ENCODE data around the gene DCAF6.

Gene DCAF6

DNA sequence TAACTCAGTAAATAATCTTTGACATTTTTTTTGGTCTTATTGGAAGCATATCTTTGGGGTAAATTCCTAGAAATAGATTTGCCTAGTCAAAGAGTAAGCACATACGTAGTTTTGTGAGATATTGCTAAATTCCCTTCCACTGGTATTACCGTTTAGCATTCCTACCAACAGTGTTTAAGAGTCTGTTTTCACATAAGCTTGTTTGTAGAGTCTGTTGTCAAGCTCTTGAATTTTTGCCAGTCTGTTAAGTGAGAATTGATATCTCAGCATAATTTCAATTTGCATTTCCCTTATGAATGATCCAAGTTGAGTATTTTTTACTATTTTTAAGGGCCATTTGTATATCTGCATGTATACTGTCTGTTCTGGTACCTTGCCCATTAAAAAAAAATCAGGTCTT, 37.3 kb downstream of the DCAF6 start:
- DNase-seq: peak; percentile 25

DNA sequence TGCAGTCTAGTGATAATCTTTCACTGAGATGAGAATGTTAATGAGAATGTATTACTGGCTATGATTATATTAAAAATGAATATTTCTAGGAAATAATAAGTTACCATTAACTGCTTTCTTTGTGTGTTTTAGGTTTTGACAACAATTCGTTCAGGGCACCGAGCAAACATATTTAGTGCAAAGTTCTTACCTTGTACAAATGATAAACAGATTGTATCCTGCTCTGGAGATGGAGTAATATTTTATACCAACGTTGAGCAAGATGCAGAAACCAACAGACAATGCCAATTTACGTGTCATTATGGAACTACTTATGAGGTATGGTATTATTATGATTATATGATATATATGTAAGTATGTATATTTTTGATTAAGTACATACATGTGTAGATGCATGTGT, 38.2 kb downstream of the DCAF6 start:
- no peak for DNase-seq

- DNase-seq: no peak
Observed at GRCh38 chr1:167977245-167977644, 40.8 kb downstream of the DCAF6 start.

GRCh38 chr1:167981933-167982332, 45.5 kb downstream of the DCAF6 start:
- DNase-seq: no peak

DNA sequence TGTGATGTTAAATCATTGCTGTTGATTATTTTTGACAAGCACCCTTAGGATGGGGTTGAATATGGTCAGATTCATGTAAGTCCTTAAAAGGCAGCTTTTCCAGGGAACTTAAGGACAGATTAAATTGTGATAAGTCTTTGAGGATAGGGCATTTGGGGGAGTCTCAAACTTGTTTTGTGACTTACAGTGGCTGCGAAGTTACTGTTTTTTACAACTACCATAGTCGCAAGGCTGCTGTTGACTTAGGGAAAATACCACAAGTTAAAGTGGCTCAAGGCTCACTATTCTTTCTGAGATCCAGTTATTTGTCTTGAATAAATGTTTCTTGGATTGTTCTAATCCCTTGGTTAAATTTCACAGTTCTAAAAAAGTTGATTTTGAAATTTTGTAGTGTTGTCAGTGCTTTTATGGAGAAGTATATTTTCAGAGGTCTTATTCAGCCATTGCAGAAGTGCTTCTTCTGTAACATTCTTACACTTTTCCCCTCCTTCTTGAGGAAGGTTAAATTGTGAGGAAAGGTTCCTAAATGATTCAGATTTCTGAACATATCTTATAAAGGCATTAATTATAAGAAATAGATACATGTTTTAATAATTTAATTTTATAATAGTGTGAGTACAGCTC, 47.4 kb downstream of the DCAF6 start:
- DNase-seq: no peak

DNA sequence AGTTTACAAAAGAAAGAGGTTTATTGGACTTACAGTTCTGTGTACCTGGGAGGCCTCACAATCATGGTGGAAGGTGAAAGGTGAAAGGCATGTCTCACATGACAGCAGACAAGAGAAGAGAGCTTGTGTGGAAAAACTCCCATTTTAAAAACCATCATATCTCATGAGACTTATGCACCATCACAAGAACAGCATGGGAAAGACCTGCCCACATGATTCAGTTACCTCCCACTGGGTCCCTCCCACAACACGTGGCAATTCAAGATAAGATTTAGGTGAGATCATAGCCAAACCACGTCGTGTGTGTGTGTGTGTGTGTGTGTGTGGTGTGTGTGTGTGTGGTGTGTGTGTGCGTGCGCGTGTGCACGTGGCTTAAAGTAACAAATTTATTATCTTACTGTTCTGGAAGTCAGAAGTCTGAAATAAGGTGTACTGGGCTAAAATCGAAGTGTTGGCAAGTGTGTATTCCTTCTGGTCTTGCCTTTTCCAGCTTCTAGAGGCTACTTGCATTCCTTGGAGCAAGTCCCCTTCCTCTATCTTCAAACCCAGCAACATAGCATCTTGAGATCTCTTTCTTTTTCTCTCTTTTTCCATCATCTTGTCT, 48.5 kb downstream of the DCAF6 start:
- peak; percentile 85 for DNase-seq

DNA sequence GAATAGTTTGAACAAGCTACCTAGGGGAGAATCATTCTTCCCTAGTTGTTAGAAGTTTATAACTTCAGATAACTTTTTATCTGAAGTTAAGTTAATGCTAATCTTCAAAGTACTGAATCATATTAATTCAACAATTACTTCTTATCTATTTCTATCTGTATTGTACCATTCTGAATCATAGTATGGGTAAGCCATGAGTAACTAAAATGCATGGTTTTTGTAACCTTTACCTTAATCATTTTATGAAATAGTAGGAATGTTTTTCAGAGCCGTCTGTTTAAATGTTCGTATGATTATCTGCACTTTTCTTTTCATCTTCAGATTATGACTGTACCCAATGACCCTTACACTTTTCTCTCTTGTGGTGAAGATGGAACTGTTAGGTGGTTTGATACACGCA, 50.7 kb downstream of the DCAF6 start:
- DNase-seq: no peak

- peak; percentile 91 for DNase-seq
Observed at GRCh38 chr1:167991546-167991945, 55.1 kb downstream of the DCAF6 start.

GRCh38 chr1:167993720-167994119, 57.2 kb downstream of the DCAF6 start:
- no peak for DNase-seq

DNA sequence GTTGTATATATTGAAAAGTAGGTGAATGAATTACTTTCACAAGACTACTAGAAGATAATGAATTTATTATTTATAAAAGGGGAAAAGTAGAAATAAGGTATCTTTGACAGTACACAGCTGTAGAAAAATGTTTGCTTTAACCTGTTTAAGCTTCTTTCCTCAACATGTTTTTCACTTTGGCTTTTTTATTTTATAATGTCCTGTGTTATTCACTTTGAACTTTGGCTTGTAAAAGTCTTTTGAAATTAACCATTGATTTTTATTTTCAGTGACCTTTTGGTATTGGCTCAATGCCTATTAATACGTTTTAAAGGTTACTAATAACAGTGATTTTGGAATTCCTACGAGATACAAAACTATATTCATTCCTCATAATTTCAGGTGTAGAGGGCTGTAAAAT, 58.1 kb downstream of the DCAF6 start:
- no peak for DNase-seq

GRCh38 chr1:167995038-167995437, 58.6 kb downstream of the DCAF6 start:
- no peak for DNase-seq

- no peak for DNase-seq
Observed at GRCh38 chr1:167996266-167996665, 59.8 kb downstream of the DCAF6 start.

- DNase-seq: no peak
Observed at GRCh38 chr1:167997037-167997575, 60.6 kb downstream of the DCAF6 start.

DNA sequence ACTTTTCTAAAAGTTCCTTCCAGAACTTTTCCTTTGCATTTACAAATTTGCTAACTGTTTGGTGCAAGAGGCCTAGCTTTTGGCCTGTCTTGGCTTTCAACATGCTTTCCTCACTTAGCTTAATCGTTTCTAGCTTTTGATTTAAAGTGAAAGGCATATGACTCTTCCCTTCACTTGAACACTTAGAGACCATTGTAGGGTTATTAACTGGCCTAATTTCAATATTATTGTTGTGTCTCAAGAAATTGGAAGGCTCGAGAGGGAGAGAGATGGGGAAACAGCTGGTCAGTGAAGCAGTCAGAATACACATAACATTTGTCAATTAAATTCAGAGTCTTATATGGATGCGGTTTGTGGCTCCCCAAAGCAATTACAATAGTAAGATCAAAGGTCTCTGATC, 63.4 kb downstream of the DCAF6 start:
- DNase-seq: no peak

GRCh38 chr1:168000656-168001055, 64.2 kb downstream of the DCAF6 start:
- DNase-seq: no peak

- no peak for DNase-seq
Observed at GRCh38 chr1:168001213-168001612, 64.7 kb downstream of the DCAF6 start.

DNA sequence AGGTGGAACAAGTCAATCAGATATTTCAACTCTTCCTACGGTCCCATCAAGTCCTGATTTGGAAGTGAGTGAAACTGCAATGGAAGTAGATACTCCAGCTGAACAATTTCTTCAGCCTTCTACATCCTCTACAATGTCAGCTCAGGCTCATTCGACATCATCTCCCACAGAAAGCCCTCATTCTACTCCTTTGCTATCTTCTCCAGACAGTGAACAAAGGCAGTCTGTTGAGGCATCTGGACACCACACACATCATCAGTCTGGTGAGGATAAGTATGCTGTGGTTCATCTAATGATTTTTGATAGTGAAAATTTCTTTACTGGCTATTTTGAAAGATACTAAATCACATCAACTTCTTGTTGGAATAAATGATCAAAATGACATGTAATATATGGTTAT, 68.0 kb downstream of the DCAF6 start:
- no peak for DNase-seq

- DNase-seq: no peak
Observed at GRCh38 chr1:168005529-168005928, 69.0 kb downstream of the DCAF6 start.

DNA sequence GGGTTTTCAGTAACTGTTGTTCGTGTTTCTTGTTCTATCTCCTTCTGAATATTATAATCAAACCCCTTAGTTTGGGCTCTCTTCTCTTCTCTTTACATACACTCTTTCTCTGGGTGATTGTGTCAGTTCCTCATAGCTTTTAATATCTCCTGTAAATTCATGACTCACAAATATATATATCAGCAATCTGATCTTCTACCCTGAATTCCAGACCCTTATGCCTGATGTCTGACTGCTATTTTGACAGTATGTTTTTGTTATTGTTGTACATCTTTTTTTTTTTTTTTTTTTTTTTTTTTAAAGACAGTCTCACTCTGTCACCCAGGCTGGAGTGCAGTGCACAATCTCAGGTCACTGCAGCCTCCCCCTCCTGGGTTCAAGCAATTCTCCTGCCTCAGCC, 71.2 kb downstream of the DCAF6 start:
- no peak for DNase-seq

DNA sequence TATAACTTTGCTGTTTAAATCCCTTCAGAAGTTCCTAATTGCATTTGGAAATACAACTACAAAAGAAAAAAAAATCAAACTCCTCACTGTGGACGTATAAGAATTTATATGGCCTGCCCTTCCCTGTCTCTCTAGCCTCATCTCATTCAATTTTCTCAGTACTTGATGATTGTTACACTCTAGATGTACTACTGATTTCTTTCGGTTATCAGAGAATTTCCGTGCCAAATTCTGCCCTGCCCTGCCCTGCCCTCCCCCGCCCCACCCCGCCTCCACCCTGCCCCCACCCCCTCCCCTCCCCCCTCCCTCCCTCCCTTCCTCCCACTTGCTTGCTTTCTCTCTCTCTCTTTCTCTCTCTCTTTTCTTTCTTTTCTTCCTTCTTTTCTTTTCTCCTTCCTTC, 72.1 kb downstream of the DCAF6 start:
- no peak for DNase-seq

- no peak for DNase-seq
Observed at GRCh38 chr1:168009322-168009721, 72.8 kb downstream of the DCAF6 start.

- DNase-seq: peak; percentile 10
Observed at GRCh38 chr1:168019407-168019806, 82.9 kb downstream of the DCAF6 start.

DNA sequence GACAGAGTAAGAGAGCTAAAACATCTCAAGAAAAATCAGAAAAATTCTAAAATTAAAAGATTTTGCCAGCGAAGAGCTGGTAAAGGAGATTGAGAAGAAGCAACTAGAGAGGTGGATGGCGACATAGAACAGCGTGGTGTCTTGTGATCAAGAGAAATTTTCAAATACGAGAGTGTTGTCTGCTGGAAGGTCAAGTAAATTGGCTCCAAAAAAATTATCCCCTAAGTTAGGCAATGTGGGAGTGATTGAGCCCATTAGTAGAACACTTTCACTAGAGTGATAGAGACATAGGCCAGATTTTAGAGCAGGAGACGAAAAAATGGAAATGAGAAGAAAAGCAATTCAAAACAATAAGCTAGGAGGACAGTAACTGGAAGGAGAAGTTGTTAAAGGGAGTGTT, 94.7 kb downstream of the DCAF6 start:
- no peak for DNase-seq

DNA sequence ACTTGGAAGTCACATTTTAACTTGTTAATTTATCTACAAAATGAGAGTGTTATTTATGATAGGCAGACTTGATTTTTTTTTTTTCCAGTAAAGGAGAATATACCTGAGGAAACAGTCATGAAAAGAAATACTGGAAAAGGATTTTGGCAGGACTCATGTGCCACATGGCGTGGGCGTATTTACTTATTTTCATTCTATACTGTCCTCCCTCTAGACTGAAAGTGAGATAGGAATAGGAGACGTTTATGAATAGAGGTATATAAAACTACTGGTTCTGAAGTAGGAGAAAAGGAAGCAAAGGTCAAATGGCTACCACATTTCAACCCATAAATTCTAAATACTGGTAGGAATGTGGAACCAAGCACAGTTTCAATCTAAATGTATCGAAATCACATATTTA, 95.1 kb downstream of the DCAF6 start:
- DNase-seq: no peak

DNA sequence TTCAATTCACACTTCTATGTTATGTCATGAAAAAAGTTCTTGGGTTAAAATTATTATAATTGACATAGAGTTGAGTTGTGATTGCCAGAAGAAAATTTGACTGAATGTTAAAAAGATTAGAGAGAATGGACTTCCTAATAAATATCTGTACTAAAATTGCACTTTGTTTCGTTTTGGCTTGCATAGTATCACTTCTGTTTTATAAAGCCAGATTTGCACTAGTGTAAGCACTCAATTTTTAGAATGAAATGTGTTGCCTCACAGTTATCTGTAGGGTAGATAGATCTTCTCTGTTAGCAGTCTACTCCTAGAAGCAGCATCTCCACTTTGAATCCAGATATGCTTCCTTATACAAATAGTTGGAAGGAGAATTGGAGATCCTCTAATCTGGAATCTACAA, 95.5 kb downstream of the DCAF6 start:
- no peak for DNase-seq

Data from NCI-H82 (cell line).